Thyroid gland (tissue), 4 donors: ENCODE data around the gene SLC25A33.

Source experiments
- CTCF ChIP-seq, 6 experiments: fragments of 200-600 bp in 3 of 6; fragments of 450-650 bp in 3 of 6; sonication (generic) in 3 of 6; IDR thresholded peaks; one replicate each; pipeline ENCODE4 v1.5.1; 2016 to 2019; ENCODE audit warnings: antibody characterized with exemption in 6 of 6, mild to moderate bottlenecking in 2 of 6, inconsistent platforms in 1 of 6, moderate library complexity in 1 of 6
- POLR2A ChIP-seq, 2 donors: fragments of 450-650 bp; IDR thresholded peaks; one replicate each; pipeline ENCODE4 v1.6.1; 2017; ENCODE audit warnings: antibody characterized with exemption in 2 of 2, mild to moderate bottlenecking in 2 of 2, moderate library complexity in 1 of 2

- TF ChIP-seq POLR2A (IDR thresholded peaks at IDR 0.05) (no peak), CTCF (IDR thresholded peaks at IDR 0.05) (no peak)
Observed at GRCh38 chr1:9576903-9577302, 37.6 kb downstream of the SLC25A33 start.
